HG03103 (cell line): ENCODE measurements around the gene SERINC1.

Source experiments
- ATAC-seq: cut with Tn5 transposase; IDR thresholded peaks from one replicate; pipeline ENCODE4 v1.9.1; 2021; ENCODE audit warnings: low read depth; ENCODE audit not compliant: unreplicated experiment

SERINC1 gene

DNA sequence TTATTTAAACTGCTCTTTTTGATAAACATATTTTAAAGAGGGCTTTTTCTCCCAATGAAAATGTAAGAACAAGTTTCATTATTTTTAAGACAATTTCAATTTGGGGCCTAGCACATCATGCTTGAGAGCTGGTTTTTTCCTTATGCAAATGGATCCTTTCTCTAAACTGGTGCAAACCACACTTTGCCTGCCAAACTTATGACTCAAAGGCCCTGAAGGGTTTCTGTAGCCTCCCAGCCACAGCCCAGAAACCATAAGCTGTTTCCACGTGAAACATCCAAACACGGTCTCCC, 72.6 kb downstream of the SERINC1 start:
- ATAC-seq = no peak

GRCh38 chr6:122394016-122394415, 77.6 kb downstream of the SERINC1 start:
- no peak for ATAC-seq

DNA sequence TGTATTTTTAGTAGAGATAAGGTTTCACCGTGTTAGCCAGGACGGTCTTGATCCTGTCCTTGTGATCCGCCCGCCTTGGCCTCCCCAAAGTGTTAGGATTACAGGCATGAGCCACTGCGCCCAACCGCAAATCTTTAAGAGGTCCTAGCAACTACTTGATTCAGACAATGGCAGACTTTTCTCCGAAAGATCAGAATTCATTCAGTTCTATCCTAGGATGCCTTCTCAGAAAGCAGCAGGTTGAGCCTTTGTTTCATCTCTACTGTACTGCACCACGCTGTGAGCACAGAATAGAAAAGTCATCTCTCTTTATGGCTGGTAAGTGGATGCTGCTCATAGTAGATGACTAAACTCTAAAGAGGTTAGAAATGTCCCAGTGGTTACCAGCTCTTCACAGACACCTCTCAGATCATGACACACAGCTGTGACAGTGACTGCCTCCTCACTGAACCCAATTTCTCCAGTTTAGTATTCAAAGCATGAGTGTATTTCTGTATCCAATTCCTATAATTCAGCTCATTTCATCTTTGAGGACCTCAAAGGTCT, 78.2 kb downstream of the SERINC1 start:
- ATAC-seq = no peak
